Measurements from ENCODE around the gene TAGLN2. TPM values are rescaled to one million over a fixed set of nuclear protein-coding genes. Genes with fewer than 3 reads are reported as not detected.

TAGLN2 gene
- total RNA-seq, 1 experiment from 2014 or later, result 387 TPM

DNA sequence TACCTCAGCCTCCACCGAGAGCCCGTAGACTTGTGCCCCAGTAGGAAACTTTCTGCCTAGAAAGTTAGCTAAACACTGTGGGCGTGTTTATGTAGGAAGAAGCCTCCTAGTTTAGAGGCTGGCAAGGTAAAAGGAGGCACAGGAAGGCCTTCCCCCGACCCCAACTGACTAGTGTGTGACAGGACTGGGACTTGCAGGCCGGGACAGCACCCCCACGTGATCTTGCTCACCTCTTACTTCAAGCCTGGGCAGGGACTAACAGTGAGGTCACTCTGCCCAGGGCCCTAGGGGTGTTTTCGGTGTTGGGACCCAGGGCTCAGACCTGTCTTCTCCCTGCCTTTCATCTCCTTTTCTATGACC lies 392 bp upstream of the TAGLN2 start:
- peak; percentile 73 for DNase-seq
- peaks cover 6% of the 10 kb centered on the region for H3K36me3 ChIP-seq (replicated peaks; ENCODE audit: control insufficient read depth, insufficient read depth, low read length)
- peaks cover 8% of the 10 kb centered on the region for H3K27me3 ChIP-seq (ENCODE audit: control insufficient read depth, insufficient read depth, low read length)
- H3K4me3 ChIP-seq (ENCODE audit: insufficient read depth, low read depth, low read length), result peak overlapping the region; percentile 90

- peak; percentile 88 for DNase-seq
Observed at GRCh38 chr1:159924025-159924790, 1.1 kb downstream of the TAGLN2 start.

DNA sequence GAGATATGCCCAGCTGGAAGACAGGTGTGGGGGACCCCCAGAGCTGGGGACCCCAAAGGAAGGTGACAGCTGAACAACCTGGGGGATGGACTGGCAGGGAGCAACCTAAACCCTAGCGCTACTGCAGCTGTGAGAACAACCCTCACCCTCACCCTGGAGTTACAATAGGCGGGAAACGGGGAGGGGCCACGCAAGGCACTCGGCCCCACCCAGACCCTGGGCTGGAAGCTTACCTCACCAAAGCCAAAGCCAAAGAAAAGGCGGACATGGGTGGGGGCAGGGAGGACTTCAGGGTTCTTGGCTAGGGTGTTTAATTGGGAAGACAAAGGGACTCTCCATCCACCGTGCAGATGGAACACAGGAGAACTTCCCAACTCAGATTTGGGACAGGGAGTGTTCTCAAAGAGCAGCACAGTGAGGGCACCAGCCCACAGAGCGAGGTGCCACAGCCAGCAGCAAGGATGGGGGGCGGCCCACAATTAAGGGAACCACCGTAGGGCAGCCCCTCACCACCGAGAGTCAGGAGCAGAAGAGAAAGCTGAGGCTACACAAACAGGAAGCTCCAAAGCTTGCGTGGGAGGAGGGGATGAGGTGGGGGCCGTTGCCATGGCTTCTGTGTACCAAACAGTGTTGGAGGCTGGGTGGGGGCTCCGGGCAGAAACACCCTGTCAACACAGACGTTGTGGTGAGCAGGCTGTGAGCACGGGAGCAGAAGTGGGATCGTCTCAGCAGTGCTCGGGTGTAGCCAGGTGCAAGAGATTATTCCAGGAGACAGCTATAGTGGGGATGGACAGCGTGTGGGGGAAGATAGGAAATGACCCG lies 1.9 kb downstream of the TAGLN2 start:
- H3K4me3 ChIP-seq (ENCODE audit: insufficient read depth, low read depth, low read length), result peak overlapping the region; percentile 90

More at GRCh38 chr1:159924025-159924790, 1.1 kb downstream of the TAGLN2 start:
- H3K27me3 ChIP-seq (ENCODE audit: control insufficient read depth, insufficient read depth, low read length), result peaks cover 4% of the 10 kb centered on the region
- peak overlapping the region; percentile 90 for H3K4me3 ChIP-seq (ENCODE audit: insufficient read depth, low read depth, low read length)
- peaks cover 13% of the 10 kb centered on the region for H3K36me3 ChIP-seq (replicated peaks; ENCODE audit: control insufficient read depth, insufficient read depth, low read length)

GRCh38 chr1:159922511-159923202 lies 2.6 kb downstream of the TAGLN2 start:
- no peak for DNase-seq
- H3K4me3 ChIP-seq (ENCODE audit: insufficient read depth, low read depth, low read length), result peak overlapping the region; percentile 10; the same call in 1 of the 2 replicates

More for the DNA sequence above, 1.9 kb downstream of the TAGLN2 start:
- Histone ChIP-seq H3K36me3 (replicated peaks; ENCODE audit: control insufficient read depth, insufficient read depth, low read length) (peaks cover 15% of the 10 kb centered on the region), H3K27me3 (ENCODE audit: control insufficient read depth, insufficient read depth, low read length) (peaks cover 3% of the 10 kb centered on the region)
- peak; percentile 91 for DNase-seq

GRCh38 chr1:159921700-159922504 lies 3.4 kb downstream of the TAGLN2 start:
- Histone ChIP-seq H3K36me3 (replicated peaks; ENCODE audit: control insufficient read depth, insufficient read depth, low read length) (peaks cover 12% of the 10 kb centered on the region), H3K4me3 (ENCODE audit: insufficient read depth, low read depth, low read length) (no peak overlapping the region), H3K27me3 (ENCODE audit: control insufficient read depth, insufficient read depth, low read length) (peaks cover 3% of the 10 kb centered on the region; the same call in 1 of the 2 replicates)
- DNase-seq, result no peak

More at GRCh38 chr1:159922511-159923202, 2.6 kb downstream of the TAGLN2 start:
- peaks cover 3% of the 10 kb centered on the region; the same call in 1 of the 2 replicates for H3K27me3 ChIP-seq (ENCODE audit: control insufficient read depth, insufficient read depth, low read length)
- H3K36me3 ChIP-seq (replicated peaks; ENCODE audit: control insufficient read depth, insufficient read depth, low read length), result peaks cover 15% of the 10 kb centered on the region

DNA sequence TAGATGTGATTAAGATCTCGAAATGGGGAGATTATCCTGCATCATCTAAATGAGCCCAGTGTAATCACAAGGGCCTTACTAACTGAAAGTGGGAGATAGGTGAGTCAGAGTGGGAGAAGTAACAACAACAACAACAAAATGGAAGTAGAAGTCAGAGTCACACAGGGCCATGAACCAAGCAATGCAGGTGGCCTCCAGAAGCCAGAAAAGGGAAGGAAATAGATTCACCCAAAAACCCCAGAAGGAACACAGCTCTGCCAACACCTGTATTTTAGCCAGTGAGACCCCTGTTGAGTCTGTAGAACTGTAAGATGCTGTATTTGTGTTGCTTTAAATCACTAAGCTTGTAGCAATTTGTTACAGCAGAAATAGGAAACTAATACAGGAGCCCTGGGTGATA lies 4.1 kb downstream of the TAGLN2 start:
- H3K4me3 ChIP-seq (ENCODE audit: insufficient read depth, low read depth, low read length), result no peak overlapping the region
- H3K36me3 ChIP-seq (replicated peaks; ENCODE audit: control insufficient read depth, insufficient read depth, low read length), result peaks cover 12% of the 10 kb centered on the region
- no peak for DNase-seq
- peaks cover 3% of the 10 kb centered on the region; the same call in 1 of the 2 replicates for H3K27me3 ChIP-seq (ENCODE audit: control insufficient read depth, insufficient read depth, low read length)

- Histone ChIP-seq H3K4me3 (ENCODE audit: insufficient read depth, low read depth, low read length) (no peak overlapping the region), H3K36me3 (replicated peaks; ENCODE audit: control insufficient read depth, insufficient read depth, low read length) (peaks cover 12% of the 10 kb centered on the region), H3K27me3 (ENCODE audit: control insufficient read depth, insufficient read depth, low read length) (peaks cover 3% of the 10 kb centered on the region; the same call in 1 of the 2 replicates)
- DNase-seq, result no peak
Observed at GRCh38 chr1:159920651-159921050, 4.7 kb downstream of the TAGLN2 start.

DNA sequence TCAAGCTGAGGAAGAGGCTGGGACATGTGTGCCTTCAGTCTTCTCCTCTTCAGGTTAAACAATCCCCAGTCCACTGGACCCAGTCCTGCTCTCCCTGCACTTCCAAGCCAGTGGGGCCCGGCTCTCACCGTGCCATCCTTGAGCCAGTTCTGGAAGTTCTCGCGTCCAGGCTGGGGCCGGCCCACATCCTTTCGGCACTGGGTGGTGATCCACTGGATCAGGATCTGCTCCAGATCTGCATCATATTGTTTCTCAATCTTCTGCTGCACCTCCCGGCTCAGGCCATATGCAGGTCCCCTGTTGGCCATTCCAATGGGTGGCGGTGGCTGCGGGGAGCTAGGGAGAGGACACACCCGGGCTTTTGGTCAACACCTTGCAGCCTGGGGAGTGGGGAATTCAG lies 5.1 kb downstream of the TAGLN2 start:
- Histone ChIP-seq H3K4me3 (ENCODE audit: insufficient read depth, low read depth, low read length) (no peak overlapping the region), H3K36me3 (replicated peaks; ENCODE audit: control insufficient read depth, insufficient read depth, low read length) (peaks cover 12% of the 10 kb centered on the region), H3K27me3 (ENCODE audit: control insufficient read depth, insufficient read depth, low read length) (peaks cover 3% of the 10 kb centered on the region; the same call in 1 of the 2 replicates)
- DNase-seq, result no peak

GRCh38 chr1:159919236-159919865 lies 6.0 kb downstream of the TAGLN2 start:
- Histone ChIP-seq H3K36me3 (replicated peaks; ENCODE audit: control insufficient read depth, insufficient read depth, low read length) (peaks cover 12% of the 10 kb centered on the region), H3K27me3 (ENCODE audit: control insufficient read depth, insufficient read depth, low read length) (no peaks in the 10 kb centered on the region; the same call in 1 of the 2 replicates), H3K4me3 (ENCODE audit: insufficient read depth, low read depth, low read length) (no peak overlapping the region)
- no peak for DNase-seq

DNA sequence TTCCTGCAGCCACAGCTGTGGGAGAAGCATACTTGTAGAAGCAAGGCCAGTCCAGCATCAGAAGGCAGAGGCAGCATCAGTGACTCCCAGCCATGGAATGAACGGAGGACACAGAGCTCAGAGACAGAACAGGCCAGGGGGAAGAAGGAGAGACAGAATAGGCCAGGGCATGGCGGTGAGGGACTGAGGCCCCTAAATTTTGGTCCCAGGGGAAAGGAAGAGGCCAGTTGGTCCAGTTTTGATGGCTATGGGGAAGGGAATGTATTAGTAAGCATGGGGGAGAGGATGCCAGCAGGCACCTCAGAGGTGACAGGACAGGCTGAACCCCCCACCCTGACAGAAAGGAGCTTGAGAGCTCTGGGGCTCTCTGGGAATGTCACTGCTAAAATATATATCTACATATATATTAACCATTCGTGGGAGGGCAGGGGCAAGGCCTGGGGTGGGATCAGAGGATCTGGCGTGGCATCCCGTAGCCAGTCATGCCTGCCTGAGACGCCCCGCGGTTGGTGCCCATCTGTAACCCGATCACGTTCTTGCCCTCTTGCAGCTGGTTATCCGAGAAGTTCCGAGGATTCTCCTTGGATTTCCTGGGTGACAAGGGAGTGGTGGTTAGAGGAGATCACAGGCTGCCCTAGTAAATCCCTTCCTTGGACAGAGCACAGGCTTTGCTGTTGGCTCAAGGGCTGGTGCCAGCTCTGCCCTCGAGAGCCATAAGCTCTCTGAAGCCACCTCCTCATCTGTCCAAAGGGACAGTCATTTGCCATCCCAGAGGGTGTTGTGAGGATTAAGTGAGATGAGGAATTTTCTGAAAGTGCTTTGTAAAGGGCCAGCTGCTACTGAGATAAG lies 6.7 kb downstream of the TAGLN2 start:
- DNase-seq, result no peak
- no peak overlapping the region for H3K4me3 ChIP-seq (ENCODE audit: insufficient read depth, low read depth, low read length)
- H3K36me3 ChIP-seq (replicated peaks; ENCODE audit: control insufficient read depth, insufficient read depth, low read length), result peaks cover 12% of the 10 kb centered on the region
- H3K27me3 ChIP-seq (ENCODE audit: control insufficient read depth, insufficient read depth, low read length), result no peaks in the 10 kb centered on the region

- Histone ChIP-seq H3K36me3 (replicated peaks; ENCODE audit: control insufficient read depth, insufficient read depth, low read length) (peaks cover 12% of the 10 kb centered on the region), H3K27me3 (ENCODE audit: control insufficient read depth, insufficient read depth, low read length) (no peaks in the 10 kb centered on the region), H3K4me3 (ENCODE audit: insufficient read depth, low read depth, low read length) (no peak overlapping the region)
- no peak for DNase-seq
Observed at GRCh38 chr1:159917533-159918351, 7.6 kb downstream of the TAGLN2 start.

Data from H7 (cell line).